Stimulated activated naive CD8-positive, alpha-beta T cell treated with anti-CD3 and anti-CD28 coated beads, Interleukin-15, Interleukin-2, amounts not matched to agents 100 ng/mL and 50 ng/mL, for 24 hours (primary cell): ENCODE measurements around the gene ACKR4.

Experiments
- H3K27ac Mint-ChIP-seq: one replicate; pipeline ENCODE4 v1.8.0; 2021; ENCODE audit warnings: mild to moderate bottlenecking, mixed read lengths
- H3K27me3 Mint-ChIP-seq: one replicate; pipeline ENCODE4 v1.8.0; 2021; ENCODE audit warnings: mixed read lengths
- H3K36me3 Mint-ChIP-seq: one replicate; pipeline ENCODE4 v1.8.0; 2021; ENCODE audit warnings: low read depth, mixed read lengths
- H3K4me1 Mint-ChIP-seq: one replicate; pipeline ENCODE4 v1.8.0; 2021; ENCODE audit warnings: low read depth, mixed read lengths
- H3K4me3 Mint-ChIP-seq: one replicate; pipeline ENCODE4 v1.8.0; 2021; ENCODE audit warnings: mild to moderate bottlenecking, mixed read lengths
- H3K9me3 Mint-ChIP-seq: one replicate; pipeline ENCODE4 v1.8.0; 2021; ENCODE audit warnings: mixed read lengths

The ACKR4 gene

DNA sequence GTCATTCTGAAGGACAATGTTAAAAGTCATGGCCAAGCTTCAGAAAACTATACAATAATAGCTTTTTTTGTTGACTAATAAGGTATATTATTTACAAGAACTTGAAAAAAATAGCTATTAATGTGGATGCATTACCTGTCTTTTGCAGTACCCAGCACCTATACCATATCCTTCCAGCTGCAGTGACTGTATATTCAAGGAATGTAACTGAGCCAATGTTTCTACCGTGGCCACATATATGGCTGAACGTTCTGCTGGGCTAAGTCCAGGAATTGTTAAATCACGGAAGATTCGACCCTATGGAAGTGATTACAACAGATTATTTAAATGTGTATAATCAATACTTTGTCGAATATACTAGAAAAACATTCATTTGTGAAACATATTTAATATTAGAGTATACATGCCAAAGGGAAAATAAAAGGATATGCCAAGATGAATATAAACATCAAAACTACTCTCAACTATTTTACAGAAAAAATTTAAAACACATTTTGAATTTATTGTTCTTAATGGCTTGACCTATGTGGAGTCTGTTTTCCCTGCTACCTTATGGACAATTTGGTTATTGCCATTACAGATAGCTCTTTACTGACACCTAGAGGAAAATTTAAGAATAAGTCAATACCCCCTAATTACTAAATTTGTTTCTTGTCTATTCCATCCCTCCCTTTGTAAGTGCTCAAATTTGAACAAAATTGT is 44.9 kb downstream of the ACKR4 start:
- peaks cover 37% of the 10 kb centered on the region for H3K36me3 Mint-ChIP-seq
- H3K9me3 Mint-ChIP-seq: no peaks in the 10 kb centered on the region
- peaks cover 4% of the 10 kb centered on the region for H3K4me1 Mint-ChIP-seq
- no peaks in the 10 kb centered on the region for H3K27me3 Mint-ChIP-seq
- H3K4me3 Mint-ChIP-seq: no peak overlapping the region
- no peak overlapping the region for H3K27ac Mint-ChIP-seq

DNA sequence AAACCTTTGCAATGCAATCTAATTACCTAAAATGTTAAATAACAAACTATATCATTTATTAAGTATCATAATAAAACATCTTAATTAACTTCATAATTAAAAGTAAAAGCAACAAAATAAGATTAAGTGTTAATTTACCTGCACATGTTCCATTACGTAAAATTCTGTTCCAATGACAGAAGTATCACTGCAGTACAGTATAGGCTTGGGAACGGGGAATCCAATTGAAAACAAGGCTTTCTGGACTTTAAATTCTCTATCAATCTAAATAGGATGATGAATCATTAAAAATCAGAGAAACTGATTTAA is 45.4 kb downstream of the ACKR4 start:
- peaks cover 4% of the 10 kb centered on the region for H3K4me1 Mint-ChIP-seq
- H3K27ac Mint-ChIP-seq: no peak overlapping the region
- H3K36me3 Mint-ChIP-seq: peaks cover 32% of the 10 kb centered on the region
- H3K9me3 Mint-ChIP-seq: no peaks in the 10 kb centered on the region
- no peaks in the 10 kb centered on the region for H3K27me3 Mint-ChIP-seq
- no peak overlapping the region for H3K4me3 Mint-ChIP-seq

DNA sequence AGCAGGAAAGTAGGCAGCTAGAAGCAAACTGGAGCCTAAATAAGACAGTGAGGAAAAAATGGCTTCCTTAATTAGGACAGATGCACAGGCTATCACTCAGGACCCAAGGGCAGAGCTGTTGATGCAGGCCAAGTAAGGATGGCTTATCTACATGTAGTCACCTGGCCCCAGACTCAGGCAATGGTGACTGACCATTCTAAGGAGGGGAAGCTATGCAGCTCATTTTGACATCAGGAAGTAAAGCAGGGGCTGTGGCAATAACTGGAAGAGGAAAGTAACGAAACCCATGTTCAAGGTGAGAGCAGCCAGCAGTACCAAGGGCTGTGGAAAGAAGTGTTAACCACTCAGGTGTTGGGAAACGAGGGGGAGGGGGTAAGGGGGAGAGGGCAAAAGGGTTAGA is 46.3 kb downstream of the ACKR4 start:
- Mint-ChIP-seq H3K27me3 (no peaks in the 10 kb centered on the region), H3K27ac (no peak overlapping the region), H3K4me3 (no peak overlapping the region), H3K4me1 (peaks cover 4% of the 10 kb centered on the region), H3K9me3 (no peaks in the 10 kb centered on the region), H3K36me3 (peaks cover 24% of the 10 kb centered on the region)

DNA sequence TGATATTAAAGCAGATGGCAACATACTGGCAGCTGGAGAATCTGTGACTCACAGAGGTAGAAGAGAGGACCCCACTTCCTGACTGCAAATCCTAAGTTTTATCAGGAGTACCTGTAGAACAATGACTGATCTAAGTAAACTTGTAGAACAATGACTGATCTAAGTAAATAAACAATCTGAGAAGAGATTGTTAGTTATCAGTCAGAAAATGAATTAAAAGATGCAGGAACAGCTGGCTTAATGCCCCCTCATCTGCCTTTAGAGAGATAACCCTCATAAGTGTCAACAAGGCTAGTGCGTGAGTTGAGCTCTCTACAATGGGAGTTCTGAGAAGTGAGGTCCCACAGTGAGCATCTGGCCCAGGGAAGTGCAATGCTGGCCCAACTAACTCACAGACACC is 48.0 kb downstream of the ACKR4 start:
- Mint-ChIP-seq H3K27me3 (no peaks in the 10 kb centered on the region), H3K9me3 (no peaks in the 10 kb centered on the region), H3K27ac (no peak overlapping the region), H3K4me1 (peaks cover 4% of the 10 kb centered on the region), H3K4me3 (no peak overlapping the region), H3K36me3 (peaks cover 9% of the 10 kb centered on the region)

DNA sequence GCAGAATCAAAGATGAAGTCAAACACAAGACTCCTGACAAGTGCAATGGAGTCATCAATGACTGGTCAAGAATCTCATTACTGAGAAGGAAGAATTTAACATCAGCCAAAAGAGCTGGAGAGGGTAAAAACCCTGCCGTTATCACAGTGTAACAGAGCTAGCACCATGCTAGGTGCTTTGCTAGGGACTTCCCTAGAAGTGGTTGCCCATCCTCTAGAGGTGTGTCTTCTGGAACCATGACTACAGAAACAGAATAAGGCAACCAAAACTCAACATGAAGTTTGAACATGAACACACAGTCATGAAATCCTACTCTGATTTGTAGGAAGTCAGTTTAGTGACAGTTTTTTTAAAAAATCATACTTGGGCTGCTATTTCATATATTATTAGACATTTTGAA is 53.1 kb downstream of the ACKR4 start:
- Mint-ChIP-seq H3K27me3 (no peaks in the 10 kb centered on the region), H3K4me3 (no peak overlapping the region), H3K9me3 (no peaks in the 10 kb centered on the region), H3K4me1 (no peaks in the 10 kb centered on the region), H3K36me3 (no peaks in the 10 kb centered on the region), H3K27ac (no peak overlapping the region)
